HepG2 (cell line): ENCODE measurements around the gene TBC1D20. TPM values are rescaled to one million over a fixed set of nuclear protein-coding genes. Genes with fewer than 3 reads are reported as not detected.
A peak's percentile ranks its signal among the peaks of the same experiment; 100 is the strongest.

ENCODE experiments used
- ATRX ChIP-seq: sonication (generic); formaldehyde crosslinking; IDR thresholded peaks from 2 replicates; pipeline ENCODE4 v1.4.0; 2020; ENCODE audit warnings: missing genetic modification reagents, borderline replicate concordance
- EHMT2 ChIP-seq: fragments of 200-600 bp; sonication (generic); IDR thresholded peaks from 2 replicates; pipeline ENCODE4 v1.7.0; 2017; ENCODE audit warnings: antibody characterized with exemption, low read depth, low read length, borderline replicate concordance
- HNF1A ChIP-seq, 2 experiments: sonication (generic) in 1 of 2; formaldehyde crosslinking in 1 of 2; IDR thresholded peaks; 2 replicates each; pipeline versions ENCODE4 v1.4.0 to v1.6.1; 2016 to 2020; ENCODE audit warnings: borderline replicate concordance in 1 of 2, low read depth in 1 of 2, mild to moderate bottlenecking in 1 of 2, missing genetic modification reagents in 1 of 2
- HOXD1 ChIP-seq: sonication (generic); formaldehyde crosslinking; IDR thresholded peaks from 2 replicates; pipeline ENCODE4 v1.5.0; 2020; ENCODE audit warnings: missing genetic modification reagents
- KDM3A ChIP-seq: IDR thresholded peaks from 2 replicates; pipeline ENCODE4 v1.6.1; 2018; ENCODE audit warnings: low read depth, missing compliant biosample characterization
- LCORL ChIP-seq, 2 experiments: fragments of 450-650 bp in 1 of 2; sonication (generic) in 1 of 2; formaldehyde crosslinking in 1 of 2; IDR thresholded peaks; 2 replicates each; pipeline versions ENCODE4 v1.5.0 to v1.6.1; 2017 to 2020; ENCODE audit warnings: antibody characterized with exemption in 1 of 2, missing genetic modification reagents in 1 of 2
- NFRKB ChIP-seq: fragments of 450-650 bp; IDR thresholded peaks from 2 replicates; pipeline ENCODE4 v1.6.1; 2017
- PCBP1 ChIP-seq: fragments of 200-400 bp; formaldehyde crosslinking; IDR thresholded peaks from 2 replicates; pipeline ENCODE4 v1.6.1; 2017; ENCODE audit warnings: mild to moderate bottlenecking, low read depth, low read length, borderline replicate concordance
- RAD51 ChIP-seq: fragments of 450-650 bp; IDR thresholded peaks from 2 replicates; pipeline ENCODE4 v1.6.1; 2016; ENCODE audit warnings: borderline replicate concordance
- RBFOX2 ChIP-seq: fragments of 200-400 bp; formaldehyde crosslinking; IDR thresholded peaks from 2 replicates; pipeline ENCODE4 v1.6.1; 2017; ENCODE audit warnings: low read depth, mild to moderate bottlenecking, low read length
- RFX1 ChIP-seq: fragments of 450-650 bp; IDR thresholded peaks from 2 replicates; pipeline ENCODE4 v1.6.1; 2017
- TAF15 ChIP-seq: fragments of 200-400 bp; formaldehyde crosslinking; IDR thresholded peaks from one replicate; pipeline ENCODE4 v1.6.1; 2018; ENCODE audit warnings: mild to moderate bottlenecking, low read depth, low read length; ENCODE audit not compliant: poor library complexity, severe bottlenecking
- ZFP36L1 ChIP-seq: sonication (generic); formaldehyde crosslinking; IDR thresholded peaks from 2 replicates; pipeline ENCODE4 v1.8.0; 2022; ENCODE audit warnings: mild to moderate bottlenecking, missing genetic modification reagents, moderate library complexity
- ZNF17 ChIP-seq: sonication (generic); formaldehyde crosslinking; IDR thresholded peaks from 2 replicates; pipeline ENCODE4 v1.5.0; 2020; ENCODE audit warnings: mild to moderate bottlenecking, missing genetic modification reagents
- ZNF225 ChIP-seq: sonication (generic); formaldehyde crosslinking; IDR thresholded peaks from 2 replicates; pipeline ENCODE4 v1.4.0; 2020; ENCODE audit warnings: mild to moderate bottlenecking, missing genetic modification reagents
- ZNF337 ChIP-seq: sonication (generic); formaldehyde crosslinking; IDR thresholded peaks from 2 replicates; pipeline ENCODE4 v1.5.1; 2020; ENCODE audit warnings: missing genetic modification reagents, low read depth, mild to moderate bottlenecking, borderline replicate concordance
- ZNF343 ChIP-seq: sonication (generic); formaldehyde crosslinking; IDR thresholded peaks from 2 replicates; pipeline ENCODE4 v1.4.0; 2020; ENCODE audit warnings: mild to moderate bottlenecking, missing genetic modification reagents
- ZNF503 ChIP-seq: sonication (generic); formaldehyde crosslinking; IDR thresholded peaks from 2 replicates; pipeline ENCODE4 v1.4.0; 2020; ENCODE audit warnings: missing genetic modification reagents
- ZNF543 ChIP-seq: sonication (generic); formaldehyde crosslinking; IDR thresholded peaks from 2 replicates; pipeline ENCODE4 v1.4.0; 2020; ENCODE audit warnings: mild to moderate bottlenecking, missing genetic modification reagents
- ZNF567 ChIP-seq: sonication (generic); formaldehyde crosslinking; IDR thresholded peaks from 2 replicates; pipeline ENCODE4 v1.8.1; 2023; ENCODE audit warnings: mild to moderate bottlenecking, missing genetic modification reagents, borderline replicate concordance
- ZNF616 ChIP-seq: sonication (generic); formaldehyde crosslinking; IDR thresholded peaks from 2 replicates; pipeline ENCODE4 v1.5.0; 2020; ENCODE audit warnings: low read depth, mild to moderate bottlenecking, missing genetic modification reagents
- ZNF816 ChIP-seq: sonication (generic); formaldehyde crosslinking; IDR thresholded peaks from 2 replicates; pipeline ENCODE4 v1.8.0; 2022; ENCODE audit warnings: missing genetic modification reagents, mild to moderate bottlenecking, borderline replicate concordance
- ZNF841 ChIP-seq: sonication (generic); formaldehyde crosslinking; IDR thresholded peaks from 2 replicates; pipeline ENCODE4 v1.8.1; 2023; ENCODE audit warnings: missing genetic modification reagents, borderline replicate concordance
- ZSCAN31 ChIP-seq: sonication (generic); formaldehyde crosslinking; IDR thresholded peaks from 2 replicates; pipeline ENCODE4 v1.5.0; 2020; ENCODE audit warnings: low read depth, mild to moderate bottlenecking, missing genetic modification reagents
- polyA plus RNA-seq, 8 experiments: library from polyadenylated mRNA; depleted of rRNA in 3 of 8; stranded (reverse) in 7 of 8; unstranded in 1 of 8; fragments of >200 nt; fragmentation: Illumina TruSeq in 4 of 8; extraction: Trizol in 4 of 8; gene quantifications; 2 replicates each; pipeline versions ENCODE4 v1.2.1 to v1.2.3, GENCODE V29; 2011 to 2016; ENCODE audit warnings: low read depth in 4 of 8, missing spikeins in 1 of 8, mixed read lengths in 1 of 8; ENCODE audit not compliant: insufficient read depth in 1 of 8
- total RNA-seq, 5 experiments: library from RNA; depleted of rRNA; stranded (reverse); fragments of >200 nt; fragmentation: Illumina TruSeq; extraction: Trizol; gene quantifications; 2 replicates each; pipeline ENCODE4 v1.2.3, GENCODE V29; 2016; ENCODE audit warnings: low read depth in 1 of 5

TBC1D20 gene
- total and polyA plus RNA-seq, 2 of the 13 experiments (the other 11 are each of a cell fraction or from before 2014, with no cell fraction given): 36.6 to 47.1 TPM

GRCh38 chr20:461254-462198, 807 bp downstream of the TBC1D20 start (continued):
- TF ChIP-seq HNF1A (IDR thresholded peaks at IDR 0.05; ENCODE audit: low read depth) (no peak), HNF1A (CRISPR knock-in tag; IDR thresholded peaks at IDR 0.05; ENCODE audit: borderline replicate concordance) (no peak), TAF15 (peak; percentile 54), ZNF841 (no peak), ZNF543 (CRISPR knock-in tag) (0 out of 2 replicates have a peak, but pooled peaks have one; percentile 37), ZFP36L1 (CRISPR knock-in tag) (no peak), ZNF337 (no peak; the same call in 1 of the 2 replicates), RBFOX2 (no peak; the same call in 1 of the 2 replicates), ZNF17 (CRISPR knock-in tag) (no peak), NFRKB (no peak), ZNF225 (CRISPR knock-in tag) (peak; percentile 93), HOXD1 (0 out of 2 replicates have a peak, but pooled peaks have one; percentile 26), EHMT2 (no peak), ZNF343 (0 out of 2 replicates have a peak, but pooled peaks have one; percentile 14), ZSCAN31 (CRISPR knock-in tag) (no peak), PCBP1 (no peak), ZNF503 (CRISPR knock-in tag) (no peak), LCORL (IDR thresholded peaks at IDR 0.05) (no peak), LCORL (CRISPR knock-in tag; IDR thresholded peaks at IDR 0.05) (peak; percentile 43; the same call in 1 of the 2 replicates), ZNF616 (CRISPR knock-in tag) (no peak), RAD51 (no peak), RFX1 (no peak), ZNF567 (CRISPR knock-in tag) (0 out of 2 replicates have a peak, but pooled peaks have one; percentile 57), ATRX (CRISPR knock-in tag) (no peak), KDM3A (CRISPR knock-in tag) (peak; percentile 74; the same call in 1 of the 2 replicates), ZNF816 (no peak)
